GM18517 (cell line): ENCODE results near the gene CHST9.
"Not testable (repeated sequence)": the region's sequence is repeated elsewhere in the genome, so short reads cannot be mapped to it uniquely, and the experiment has no call there.

ENCODE experiments used
- ATAC-seq: cut with Tn5 transposase; IDR thresholded peaks from one replicate; pipeline ENCODE4 v1.9.1; 2021; ENCODE audit warnings: mild to moderate bottlenecking, moderate library complexity; ENCODE audit not compliant: unreplicated experiment

The CHST9 gene

DNA sequence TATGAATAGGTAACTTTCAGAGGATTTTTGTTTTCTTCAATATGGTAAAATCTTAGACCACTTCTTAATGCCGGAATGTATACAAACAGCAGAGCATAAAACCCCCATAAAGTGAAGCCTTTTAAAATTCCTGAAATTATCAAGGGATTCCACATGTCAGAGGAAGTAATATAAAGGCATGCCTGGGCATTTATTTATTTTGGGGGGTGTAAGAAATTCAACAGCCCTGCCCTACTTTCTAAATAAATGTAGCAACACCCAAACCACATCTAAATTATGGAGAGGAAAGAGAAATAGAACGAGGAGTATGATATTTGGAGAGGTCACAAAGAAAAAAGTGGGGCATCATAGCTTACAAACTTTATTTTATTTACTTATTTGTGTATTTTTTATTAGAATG, 9.9 kb downstream of the CHST9 start:
- ATAC-seq = no peak

DNA sequence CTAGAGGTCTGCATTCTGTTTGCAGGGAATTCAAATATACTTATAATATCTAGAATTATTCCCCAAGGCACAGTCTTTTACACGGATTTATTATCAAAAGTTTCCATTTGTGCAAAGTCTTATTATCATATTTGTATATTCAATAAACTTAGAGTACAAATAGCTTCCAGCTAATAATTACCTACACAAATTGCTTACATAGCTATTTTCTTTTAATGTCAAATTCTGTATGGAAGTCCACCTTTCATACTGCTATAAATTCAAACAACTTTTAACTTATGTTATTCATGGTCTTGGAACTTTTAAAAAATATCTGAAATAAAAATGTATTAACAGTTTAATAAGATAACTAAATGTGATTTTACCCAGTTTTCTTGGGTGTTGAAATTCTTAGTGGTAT, 13.1 kb downstream of the CHST9 start:
- ATAC-seq = no peak

- ATAC-seq = no peak
These were observed 19.7 kb downstream of the CHST9 start for GRCh38 chr18:27165412-27165811.

DNA sequence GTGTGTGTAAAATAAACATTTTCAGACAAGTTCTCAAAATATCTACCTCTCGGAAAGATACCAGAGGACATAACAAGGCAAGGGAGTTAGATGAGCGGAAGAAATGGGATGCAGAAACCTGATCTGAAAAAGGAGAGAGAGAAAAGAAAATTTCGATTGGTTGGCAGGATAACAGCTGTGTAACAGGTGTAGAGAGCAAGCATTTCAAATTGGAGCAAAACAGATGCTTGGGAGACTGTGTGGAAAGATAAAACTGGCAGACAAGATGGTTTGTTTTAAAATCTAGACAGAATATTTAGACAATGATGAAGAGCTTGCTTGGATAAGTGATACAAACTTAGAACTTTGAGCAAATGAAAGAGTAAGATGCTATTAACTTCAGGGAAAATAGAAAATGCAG, 20.2 kb downstream of the CHST9 start:
- ATAC-seq = no peak

DNA sequence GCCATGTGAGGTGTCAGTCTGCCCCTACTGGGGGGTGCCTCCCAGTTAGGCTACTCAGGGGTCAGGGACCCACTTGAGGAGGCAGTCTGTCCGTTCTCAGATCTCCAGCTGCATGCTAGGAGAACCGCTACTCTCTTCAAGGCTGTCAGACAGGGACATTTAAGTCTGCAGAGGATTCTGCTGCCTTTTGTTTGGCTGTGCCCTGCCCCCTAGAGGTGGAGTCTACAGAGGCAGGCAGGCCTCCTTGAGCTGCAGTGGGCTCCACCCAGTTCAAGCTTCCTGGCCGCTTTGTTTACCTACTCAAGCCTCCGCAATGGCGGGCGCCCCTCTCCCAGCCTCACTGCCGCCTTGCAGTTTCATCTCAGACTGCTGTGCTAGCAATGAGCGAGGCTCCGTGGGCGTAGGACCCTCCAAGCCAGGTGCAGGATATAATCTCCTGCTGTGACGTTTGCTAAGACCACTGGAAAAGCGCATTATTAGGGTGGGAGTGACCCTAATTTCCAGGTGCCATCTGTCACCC, 21.9 kb downstream of the CHST9 start:
- ATAC-seq = not testable (repeated sequence)

- ATAC-seq = not testable (repeated sequence)
These were observed 35.9 kb downstream of the CHST9 start for GRCh38 chr18:27149240-27149639.

DNA sequence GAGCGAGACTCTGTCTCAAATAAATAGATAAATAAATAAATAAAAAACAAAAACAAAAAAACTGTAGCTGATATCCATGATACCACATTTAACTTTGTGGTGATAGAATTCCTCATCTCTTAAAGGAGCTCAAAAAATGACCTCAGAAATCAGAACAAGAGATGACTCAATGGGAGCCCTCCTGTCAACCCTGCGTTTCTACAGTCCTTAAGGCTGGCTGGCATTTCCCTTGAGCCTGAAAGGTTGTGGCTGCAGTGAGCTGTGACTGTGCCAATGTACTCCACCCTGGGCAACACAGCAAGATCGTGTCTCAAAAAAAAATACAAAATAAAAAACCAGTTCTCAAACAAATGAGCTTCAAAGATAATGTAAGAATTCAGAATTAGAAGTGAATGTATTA, 40.4 kb downstream of the CHST9 start:
- no peak for ATAC-seq

DNA sequence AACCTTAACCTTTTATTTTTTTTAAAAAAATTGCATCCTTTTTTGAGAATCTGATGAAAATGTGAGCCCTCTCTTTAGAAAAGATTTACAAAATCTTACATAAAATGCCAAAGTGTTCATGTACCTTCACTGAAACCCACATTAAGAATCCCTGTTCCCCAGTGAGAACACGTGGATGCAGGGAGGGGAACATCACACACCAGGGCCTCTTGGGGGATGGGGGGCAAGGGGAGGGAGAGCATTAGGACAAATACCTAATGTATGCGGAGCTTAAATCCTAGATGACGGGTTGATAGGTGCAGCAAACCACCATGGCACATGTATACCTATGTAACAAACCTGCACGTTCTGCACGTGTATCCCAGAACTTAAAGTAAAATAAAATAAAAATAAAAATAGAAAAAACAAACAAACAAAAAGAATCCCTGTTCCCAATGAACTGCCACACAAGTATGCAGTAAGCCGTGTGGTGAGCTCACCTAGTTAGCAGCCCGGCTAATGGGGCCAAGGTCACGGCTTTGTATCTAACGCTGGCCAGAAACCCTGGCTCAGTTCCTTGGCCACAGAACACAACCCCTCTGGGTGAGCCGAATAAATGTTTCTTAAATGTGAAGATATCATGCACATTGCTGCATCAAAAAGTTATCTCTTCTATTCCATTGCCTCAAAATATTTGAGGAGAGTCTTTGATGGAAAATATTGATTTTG, 41.4 kb downstream of the CHST9 start:
- no peak for ATAC-seq

GRCh38 chr18:27142891-27143290, 42.2 kb downstream of the CHST9 start:
- ATAC-seq = no peak

DNA sequence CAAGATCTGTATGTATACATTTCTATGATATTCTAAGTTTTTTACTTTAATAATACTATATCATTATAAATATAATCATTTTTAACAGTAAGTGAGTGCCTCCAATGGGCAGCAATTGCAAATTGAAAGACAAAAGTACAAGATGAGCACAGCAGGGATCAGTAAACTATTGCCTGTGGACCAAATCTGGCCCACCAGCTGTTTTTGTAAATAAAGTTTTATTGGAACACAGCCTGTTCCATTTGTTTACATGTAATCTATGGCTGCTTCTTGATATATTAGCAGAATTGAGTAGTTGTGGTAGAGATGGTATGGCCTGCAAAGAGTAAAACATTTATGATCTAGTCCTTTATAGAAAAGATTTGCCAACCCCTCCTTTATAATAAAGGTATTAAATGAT, 43.2 kb downstream of the CHST9 start:
- no peak for ATAC-seq

GRCh38 chr18:27138079-27138478, 47.0 kb downstream of the CHST9 start:
- ATAC-seq = no peak

DNA sequence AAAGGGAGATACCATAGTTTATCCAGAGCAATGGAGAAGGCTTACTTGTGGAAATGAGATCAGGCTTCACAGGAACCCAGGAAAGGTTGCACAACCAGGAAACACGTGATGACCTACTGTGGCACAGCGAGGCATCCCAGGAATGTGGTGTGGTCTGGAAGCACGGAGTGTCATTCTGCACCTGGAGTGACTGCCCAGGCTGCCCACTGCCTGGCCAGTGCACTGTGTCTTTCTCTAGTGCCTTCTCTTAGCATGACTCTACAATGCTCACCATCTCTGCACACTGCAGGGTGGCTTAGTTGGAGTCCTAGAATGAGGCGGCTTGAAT, 48.9 kb downstream of the CHST9 start:
- no peak for ATAC-seq

- no peak for ATAC-seq
These were observed 49.5 kb downstream of the CHST9 start for GRCh38 chr18:27135504-27136207.

- no peak for ATAC-seq
These were observed 55.0 kb downstream of the CHST9 start for GRCh38 chr18:27130065-27130630.

DNA sequence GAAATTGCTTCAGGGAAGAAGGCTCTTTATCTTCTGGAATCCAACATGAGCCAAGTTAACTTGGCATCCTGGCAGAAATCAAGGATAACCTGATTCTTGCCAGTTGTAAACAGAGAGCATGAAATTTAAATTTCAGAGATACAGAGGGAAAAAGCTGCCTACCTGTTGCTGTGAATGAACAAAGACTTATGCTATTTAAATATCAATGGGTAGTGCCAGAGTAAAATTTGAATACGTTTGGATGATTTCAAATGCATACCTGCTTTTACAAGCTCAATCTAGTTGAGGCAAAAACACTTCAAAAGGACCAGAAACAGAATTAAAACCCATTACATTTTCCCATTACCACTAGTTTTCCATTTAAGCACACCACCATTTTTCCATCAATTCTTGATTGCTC, 60.9 kb downstream of the CHST9 start:
- ATAC-seq = no peak

- ATAC-seq = no peak
These were observed 64.0 kb downstream of the CHST9 start for GRCh38 chr18:27121108-27121507.

GRCh38 chr18:27120246-27120645, 64.9 kb downstream of the CHST9 start:
- ATAC-seq = no peak

DNA sequence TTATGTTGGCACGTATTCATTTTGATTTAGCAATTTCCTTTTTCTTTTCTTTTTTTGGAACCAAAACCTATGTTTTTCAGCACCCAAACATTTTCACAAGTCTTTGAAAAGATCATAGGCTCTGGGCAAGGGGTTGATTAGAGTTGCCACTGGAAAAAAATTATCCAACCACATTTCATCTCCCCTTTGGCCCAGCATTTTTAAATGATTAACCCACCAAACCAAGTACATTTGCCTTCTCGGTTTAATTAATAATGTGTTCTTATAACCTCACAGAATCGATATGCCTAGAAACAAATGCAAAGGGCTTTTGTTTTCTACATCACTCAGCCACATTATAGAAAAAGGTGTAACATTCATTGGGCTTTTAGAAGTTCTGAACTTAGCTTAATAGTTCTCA, 66.1 kb downstream of the CHST9 start:
- ATAC-seq = no peak

DNA sequence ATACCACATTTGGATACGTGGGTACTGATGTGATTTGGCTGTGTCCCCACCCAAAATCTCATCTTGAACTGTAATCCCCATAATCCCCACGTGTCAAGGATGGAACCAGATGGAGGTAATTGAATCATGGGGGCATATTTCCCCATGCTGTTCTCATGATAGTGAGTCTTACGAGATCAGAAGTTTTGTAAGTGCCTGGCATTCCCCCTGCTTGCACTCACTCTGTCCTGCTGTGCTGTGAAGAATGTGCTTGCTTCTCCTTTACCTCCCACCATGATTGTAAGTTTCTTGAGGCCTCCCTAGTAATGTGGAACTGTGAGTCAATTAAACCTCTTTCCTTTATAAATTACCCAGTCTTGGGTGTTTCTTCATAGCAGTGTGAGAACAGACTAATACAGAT, 70.3 kb downstream of the CHST9 start:
- no peak for ATAC-seq

- no peak for ATAC-seq
These were observed 71.8 kb downstream of the CHST9 start for GRCh38 chr18:27113358-27113757.

DNA sequence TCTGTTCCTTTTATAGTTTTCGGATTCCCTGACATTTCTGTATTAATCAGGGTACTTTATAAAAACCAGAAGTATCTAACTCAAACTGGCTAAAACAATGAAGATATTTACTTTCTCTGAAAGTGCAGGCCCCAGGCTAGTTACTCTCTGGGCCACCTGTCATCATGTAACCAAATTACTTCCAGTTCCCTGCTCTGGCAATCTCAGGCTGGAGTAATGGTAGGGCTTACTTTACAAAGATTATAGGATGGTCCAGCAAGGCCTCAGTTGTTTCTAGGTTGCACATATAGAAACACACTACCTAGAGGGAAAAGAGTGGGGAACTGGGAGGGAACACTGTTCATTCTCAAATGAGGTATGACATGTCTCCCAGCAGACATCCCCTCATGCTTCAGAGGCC, 74.8 kb downstream of the CHST9 start:
- ATAC-seq = no peak

DNA sequence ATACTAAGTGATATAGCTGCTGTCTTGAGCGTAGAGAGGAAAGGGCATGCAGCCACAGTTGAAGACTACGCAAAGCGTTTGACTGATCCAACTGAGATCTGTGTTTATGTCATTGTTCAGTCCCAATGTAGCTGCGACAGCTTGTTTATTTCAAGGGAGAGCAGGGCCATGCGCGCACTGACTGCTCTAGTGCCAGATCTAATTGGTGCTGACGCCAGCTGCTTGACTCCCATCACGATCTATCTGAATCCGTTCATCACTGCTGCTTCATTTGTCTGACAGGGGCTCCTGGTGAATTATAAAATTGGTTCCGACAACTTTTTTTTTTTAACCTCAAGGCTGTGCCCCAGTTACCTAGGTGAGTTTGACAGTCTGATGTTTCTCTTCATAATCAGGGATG, 75.7 kb downstream of the CHST9 start:
- ATAC-seq = no peak
